Kidney (tissue), 14 donors: ENCODE results near the gene GINS3. TPM values are rescaled to one million over a fixed set of nuclear protein-coding genes. Genes with fewer than 3 reads are reported as not detected.
A peak's percentile ranks its signal among the peaks of the same experiment; 100 is the strongest.

ENCODE experiments used
- DNase-seq, 5 donors: peaks; one replicate each; pipeline ENCODE4 v3.0.0-alpha.2; 2013 to 2020
- FAIRE-seq: peaks from 2 replicates; lab custom pipeline; 2012; peaks lifted over from hg19 to GRCh38; lab: Jason Lieb, UNC
- H3K27ac ChIP-seq, 2 donors: one replicate each; pipeline ENCODE4 v1.7.0; 2013; ENCODE audit warnings: low read depth in 2 of 2, low read length in 2 of 2, inconsistent platforms in 1 of 2
- H3K27me3 ChIP-seq: one replicate; pipeline ENCODE4 v1.7.1; 2013; ENCODE audit warnings: low read length, inconsistent platforms; ENCODE audit not compliant: control insufficient read depth, insufficient read depth
- H3K36me3 ChIP-seq, 3 donors: one replicate each; pipeline versions ENCODE4 v1.7.0 to v1.7.1; 2013; ENCODE audit warnings: low read length in 3 of 3, control low read depth in 1 of 3, inconsistent platforms in 1 of 3; ENCODE audit not compliant: insufficient read depth in 3 of 3, control insufficient read depth in 2 of 3
- H3K4me1 ChIP-seq, 3 donors: one replicate each; pipeline versions ENCODE4 v1.7.0 to v1.7.1; 2013; ENCODE audit warnings: low read length in 3 of 3, inconsistent platforms in 1 of 3, low read depth in 1 of 3; ENCODE audit not compliant: control insufficient read depth in 2 of 3, insufficient read depth in 2 of 3
- H3K4me3 ChIP-seq, 3 donors: one replicate each; pipeline versions ENCODE4 v1.7.0 to v1.8.1; 2013; ENCODE audit warnings: low read length in 3 of 3, control low read depth in 1 of 3, inconsistent platforms in 1 of 3
- H3K9ac ChIP-seq, 3 donors: one replicate each; pipeline versions ENCODE4 v1.7.0 to v1.7.1; 2013; ENCODE audit warnings: low read length in 3 of 3, control low read depth in 1 of 3, inconsistent platforms in 1 of 3
- H3K9me3 ChIP-seq, 3 donors: one replicate each; pipeline versions ENCODE4 v1.7.0 to v1.7.1; 2013; ENCODE audit warnings: low read length in 3 of 3, control low read depth in 1 of 3, inconsistent platforms in 1 of 3; ENCODE audit not compliant: control insufficient read depth in 2 of 3, insufficient read depth in 1 of 3
- intact Hi-C: fragments of 100-400 bp; cut with DNase I; formaldehyde crosslinking; loops from one replicate; pipeline ENCODE4 v1.11.1; 2022
- polyA plus RNA-seq: library from polyadenylated mRNA; stranded (reverse); fragments of 350-450 nt; fragmentation: Illumina TruSeq; extraction: RNeasy Lipid Tissue Mini Kit (QIAGEN cat#74804); gene quantifications from one replicate; pipeline ENCODE4 v1.2.3, GENCODE V29; 2014; ENCODE audit warnings: low read depth, low replicate concordance; ENCODE audit not compliant: insufficient read depth
- total RNA-seq: library from RNA; stranded (reverse); fragmentation: NEBNext Ultra II Directional; extraction: Animal tissue kit (Norgen Biotek cat#: 25700); gene quantifications from one replicate; pipeline ENCODE4 v1.2.1, GENCODE V29; 2021
- TF ChIP-seq, protein P1 (sequence below): IDR thresholded peaks from 3 replicates; pipeline ENCODE4 v1.5.1; 2012; ENCODE audit warnings: mild to moderate bottlenecking, moderate library complexity, borderline replicate concordance; ENCODE audit not compliant: insufficient read depth; ENCODE audit errors: extremely low read depth
- donor health status: control.
- donor health status: control.
- donor health status: control.
- donor health status: control.
- donor health status: control.
- donor health status: DM: yes; HTN: yes; CAD: no.
- donor health status: Normal renal cell carcinoma (clear cell type).

Gene GINS3
- total and polyA plus RNA-seq, 2 donors from 2014 or later: 2.4 to 2.6 TPM

- no peak overlapping the region for H3K27ac ChIP-seq
- no peaks in the 10 kb centered on the region for H3K4me1 ChIP-seq
- no peaks in the 10 kb centered on the region for H3K36me3 ChIP-seq
- H3K9ac ChIP-seq: no peak overlapping the region
- FAIRE-seq (no peak), DNase-seq (no peak)
- H3K4me3 ChIP-seq: no peak overlapping the region
- no peaks in the 10 kb centered on the region for H3K9me3 ChIP-seq
- TF ChIP-seq, protein P1, sequence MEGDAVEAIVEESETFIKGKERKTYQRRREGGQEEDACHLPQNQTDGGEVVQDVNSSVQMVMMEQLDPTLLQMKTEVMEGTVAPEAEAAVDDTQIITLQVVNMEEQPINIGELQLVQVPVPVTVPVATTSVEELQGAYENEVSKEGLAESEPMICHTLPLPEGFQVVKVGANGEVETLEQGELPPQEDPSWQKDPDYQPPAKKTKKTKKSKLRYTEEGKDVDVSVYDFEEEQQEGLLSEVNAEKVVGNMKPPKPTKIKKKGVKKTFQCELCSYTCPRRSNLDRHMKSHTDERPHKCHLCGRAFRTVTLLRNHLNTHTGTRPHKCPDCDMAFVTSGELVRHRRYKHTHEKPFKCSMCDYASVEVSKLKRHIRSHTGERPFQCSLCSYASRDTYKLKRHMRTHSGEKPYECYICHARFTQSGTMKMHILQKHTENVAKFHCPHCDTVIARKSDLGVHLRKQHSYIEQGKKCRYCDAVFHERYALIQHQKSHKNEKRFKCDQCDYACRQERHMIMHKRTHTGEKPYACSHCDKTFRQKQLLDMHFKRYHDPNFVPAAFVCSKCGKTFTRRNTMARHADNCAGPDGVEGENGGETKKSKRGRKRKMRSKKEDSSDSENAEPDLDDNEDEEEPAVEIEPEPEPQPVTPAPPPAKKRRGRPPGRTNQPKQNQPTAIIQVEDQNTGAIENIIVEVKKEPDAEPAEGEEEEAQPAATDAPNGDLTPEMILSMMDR: no peak
- intact Hi-C loops: no loop called here
- no peaks in the 10 kb centered on the region for H3K27me3 ChIP-seq
These were observed 45.4 kb upstream of the GINS3 start for GRCh38 chr16:58346831-58347371.

GRCh38 chr16:58348986-58349385 is 43.3 kb upstream of the GINS3 start:
- no peak for FAIRE-seq
- no peak overlapping the region for H3K27ac ChIP-seq
- intact Hi-C loops: no loop called here

GRCh38 chr16:58352690-58353089 is 39.6 kb upstream of the GINS3 start:
- FAIRE-seq: no peak
- no peaks in the 10 kb centered on the region for H3K9me3 ChIP-seq
- TF ChIP-seq, protein P1: no peak

More at GRCh38 chr16:58348986-58349385, 43.3 kb upstream of the GINS3 start:
- TF ChIP-seq, protein P1: no peak
- H3K9me3 ChIP-seq: no peaks in the 10 kb centered on the region
- no peak overlapping the region for H3K9ac ChIP-seq
- no peak overlapping the region for H3K4me3 ChIP-seq
- peak in 2 of 5 donors; percentile 21 to 34 for DNase-seq
- no peaks in the 10 kb centered on the region for H3K27me3 ChIP-seq
- no peaks in the 10 kb centered on the region for H3K4me1 ChIP-seq
- no peaks in the 10 kb centered on the region for H3K36me3 ChIP-seq

More at GRCh38 chr16:58352690-58353089, 39.6 kb upstream of the GINS3 start:
- no peaks in the 10 kb centered on the region for H3K4me1 ChIP-seq
- no peak for DNase-seq
- no peak overlapping the region for H3K4me3 ChIP-seq
- no peak overlapping the region for H3K9ac ChIP-seq
- intact Hi-C loops: no loop called here
- H3K27me3 ChIP-seq: no peaks in the 10 kb centered on the region
- H3K36me3 ChIP-seq: no peaks in the 10 kb centered on the region
- no peak overlapping the region for H3K27ac ChIP-seq
